GM18909 (cell line): ENCODE data around the gene HIVEP3.

Experiments
- ATAC-seq: cut with Tn5 transposase; IDR thresholded peaks from one replicate; pipeline ENCODE4 v1.9.1; 2021; ENCODE audit warnings: mild to moderate bottlenecking; ENCODE audit not compliant: unreplicated experiment, poor library complexity

Gene HIVEP3

DNA sequence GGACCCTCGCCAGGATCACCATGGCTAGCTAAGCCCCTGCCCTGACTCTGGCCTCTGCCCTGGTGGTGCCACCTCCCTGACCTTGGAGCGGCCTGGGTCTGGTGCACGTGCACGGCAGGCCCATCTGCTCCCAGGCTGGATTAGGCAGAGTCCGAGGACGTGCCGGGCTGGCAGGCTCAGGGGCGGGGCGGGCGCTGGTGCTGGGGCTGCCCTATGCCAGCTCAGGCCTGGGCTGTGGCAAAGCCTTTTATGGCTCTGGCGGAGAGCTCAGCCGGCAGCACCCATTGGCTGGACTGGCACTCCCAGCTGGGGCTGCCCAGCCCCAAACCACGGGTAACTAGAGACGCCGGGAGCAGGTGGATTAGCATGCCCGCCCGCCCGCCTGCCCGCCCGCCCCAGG lies 417.1 kb downstream of the HIVEP3 start:
- ATAC-seq: no peak

DNA sequence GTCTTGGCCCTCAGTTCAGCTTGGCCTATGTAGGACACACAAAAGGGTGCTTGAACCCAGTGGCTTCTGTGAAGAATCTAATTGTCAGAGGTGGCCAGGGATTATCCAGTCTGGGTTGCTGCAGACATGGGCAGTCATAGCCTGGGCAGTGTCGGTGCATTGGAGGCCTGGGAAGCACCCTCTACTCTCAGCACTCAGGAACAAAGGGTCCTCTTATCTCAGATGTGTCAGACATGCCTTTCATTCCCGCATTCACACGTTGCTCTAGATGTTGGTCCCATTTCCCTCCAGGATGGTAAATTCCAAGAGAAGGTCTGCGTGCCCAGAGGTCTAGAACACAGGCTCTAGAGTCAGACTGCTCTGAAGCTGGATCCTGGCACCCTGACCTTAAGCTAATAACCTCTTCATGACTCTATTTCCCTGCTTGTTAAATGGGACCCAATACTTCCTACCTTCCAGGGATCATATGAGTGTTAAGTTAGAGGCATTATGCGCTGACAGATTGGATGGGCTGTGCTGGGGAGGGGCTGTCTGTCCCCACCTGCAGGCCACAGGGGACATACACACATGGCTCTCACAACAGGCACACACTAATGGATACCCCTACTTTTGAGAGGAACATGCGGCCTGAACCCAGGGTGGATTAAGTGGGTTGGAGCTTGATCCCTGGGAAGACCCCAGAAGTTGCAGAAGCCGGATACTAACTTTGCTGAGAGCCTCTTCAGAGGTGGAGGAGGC lies 417.8 kb downstream of the HIVEP3 start:
- no peak for ATAC-seq

DNA sequence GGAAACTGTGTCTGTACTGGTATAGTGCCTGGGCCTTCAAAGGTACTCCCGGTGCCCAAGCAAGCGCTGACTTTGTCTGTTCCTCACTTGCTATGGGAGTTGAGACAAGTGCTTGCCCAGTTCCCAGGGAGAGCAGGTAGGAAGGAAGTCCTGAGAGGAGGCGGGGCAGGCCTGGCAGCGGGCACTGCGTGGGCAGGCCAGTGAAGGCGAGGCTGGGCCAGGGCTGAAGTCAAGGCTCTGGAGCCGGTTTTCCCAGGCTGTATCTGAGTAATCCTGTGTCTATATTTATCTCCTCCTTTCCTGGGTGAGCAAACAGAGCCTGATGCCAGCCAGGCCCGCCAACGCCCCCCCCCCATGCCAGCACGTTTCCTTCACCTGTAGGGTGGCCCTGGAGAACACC lies 418.3 kb downstream of the HIVEP3 start:
- no peak for ATAC-seq

DNA sequence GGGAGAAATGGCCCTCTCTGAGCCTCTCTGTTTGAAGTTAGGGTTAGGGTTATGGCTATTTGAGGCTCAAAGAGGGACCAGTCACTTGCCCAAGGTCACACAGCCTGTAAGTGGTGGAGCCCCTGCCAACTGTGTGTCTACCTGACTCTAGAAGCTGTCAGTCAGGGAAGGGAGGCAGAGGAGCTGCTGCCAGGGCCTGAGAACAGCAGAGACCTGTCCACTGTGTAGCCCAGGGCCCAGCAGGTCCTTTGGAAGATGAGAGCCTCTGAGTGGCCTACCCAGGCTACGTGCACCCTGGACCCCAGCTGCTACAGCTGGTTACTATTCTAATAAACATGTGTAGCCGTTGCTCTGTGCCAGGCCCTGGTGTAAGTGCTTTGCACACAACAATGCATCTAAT lies 419.1 kb downstream of the HIVEP3 start:
- no peak for ATAC-seq

DNA sequence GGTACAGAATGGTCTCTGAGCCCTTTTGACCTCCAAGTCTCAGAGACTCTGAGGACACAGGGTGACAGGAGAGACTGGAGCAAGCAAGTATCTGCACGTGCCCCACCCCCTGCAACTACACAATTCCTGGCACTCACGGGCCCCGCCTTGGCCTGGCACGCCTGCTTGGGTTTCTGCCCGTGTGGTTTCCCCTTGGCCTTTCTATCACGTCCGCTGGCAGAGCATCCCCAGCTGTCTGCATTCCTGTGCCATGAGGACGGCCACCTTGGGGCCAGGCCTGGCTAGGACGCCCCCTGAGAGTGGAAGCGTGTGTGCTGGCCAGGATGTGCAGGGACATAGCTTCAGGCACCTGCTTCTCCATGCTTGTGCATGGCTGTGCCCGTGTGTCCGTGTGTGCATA lies 419.9 kb downstream of the HIVEP3 start:
- ATAC-seq: no peak

DNA sequence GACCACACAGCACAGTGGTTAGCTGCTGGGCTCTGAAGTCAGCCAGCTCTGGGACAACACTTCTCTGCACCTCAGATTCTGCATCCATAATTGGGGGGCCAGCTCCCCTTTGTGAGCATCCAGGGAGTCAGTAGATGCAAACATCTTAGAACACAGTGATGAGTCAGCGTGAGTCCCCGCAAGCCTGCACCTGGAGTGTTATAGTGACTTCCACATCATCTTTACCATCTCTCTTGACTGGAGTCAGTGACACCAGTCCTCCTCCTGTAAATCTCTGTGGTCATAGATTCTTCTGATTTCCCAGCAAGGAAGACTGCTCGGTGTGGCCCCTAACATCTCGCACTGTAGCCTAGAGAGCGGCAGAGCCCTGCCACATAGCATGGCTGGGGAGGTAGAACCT lies 420.3 kb downstream of the HIVEP3 start:
- ATAC-seq: no peak

DNA sequence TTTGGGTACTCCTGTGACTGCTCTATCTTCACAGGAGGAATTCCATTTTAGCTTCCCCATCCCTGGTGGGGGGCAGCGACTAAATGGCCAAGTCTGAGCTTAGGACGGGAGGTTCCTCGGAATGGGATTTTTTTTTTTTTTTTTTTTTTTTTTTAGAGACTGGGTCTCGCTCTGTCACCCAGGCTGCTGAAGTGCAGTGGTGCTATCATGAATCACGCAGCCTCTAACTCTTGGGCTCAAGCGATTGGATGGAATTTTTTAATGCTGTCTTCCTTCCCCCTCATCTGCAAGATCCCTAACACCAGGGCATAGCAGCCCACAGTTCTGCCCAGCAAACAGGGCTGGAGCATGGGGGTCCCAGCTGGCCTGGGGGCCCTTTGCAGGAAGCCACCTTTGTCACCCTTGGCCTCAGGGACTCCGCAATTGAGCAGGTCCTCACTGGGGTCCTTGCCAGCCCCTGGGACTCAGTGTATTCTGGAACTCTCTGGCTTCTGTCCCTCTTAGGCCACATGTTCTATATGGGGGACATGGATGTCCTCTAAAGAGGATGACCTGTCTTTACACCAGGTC lies 421.2 kb downstream of the HIVEP3 start:
- no peak for ATAC-seq

DNA sequence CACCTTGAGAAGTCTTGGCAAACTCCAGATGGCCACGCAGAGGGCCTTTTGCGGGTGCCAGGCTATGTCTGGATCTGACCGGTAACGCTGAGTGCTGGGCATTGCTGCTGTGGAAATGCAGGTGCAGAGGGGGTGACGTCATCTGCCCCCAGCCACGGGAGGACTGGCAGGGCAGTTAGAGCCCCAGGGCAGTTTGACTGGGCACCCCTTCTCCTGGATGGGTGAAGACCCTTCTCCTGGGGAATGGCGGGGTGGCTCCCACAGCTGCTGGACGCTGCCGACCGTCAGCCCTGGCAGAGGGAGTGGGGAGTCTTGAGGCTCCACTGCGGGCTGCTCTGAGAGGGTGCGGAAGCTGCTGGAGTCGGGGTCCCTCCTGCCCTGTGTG lies 421.7 kb downstream of the HIVEP3 start:
- ATAC-seq: no peak

DNA sequence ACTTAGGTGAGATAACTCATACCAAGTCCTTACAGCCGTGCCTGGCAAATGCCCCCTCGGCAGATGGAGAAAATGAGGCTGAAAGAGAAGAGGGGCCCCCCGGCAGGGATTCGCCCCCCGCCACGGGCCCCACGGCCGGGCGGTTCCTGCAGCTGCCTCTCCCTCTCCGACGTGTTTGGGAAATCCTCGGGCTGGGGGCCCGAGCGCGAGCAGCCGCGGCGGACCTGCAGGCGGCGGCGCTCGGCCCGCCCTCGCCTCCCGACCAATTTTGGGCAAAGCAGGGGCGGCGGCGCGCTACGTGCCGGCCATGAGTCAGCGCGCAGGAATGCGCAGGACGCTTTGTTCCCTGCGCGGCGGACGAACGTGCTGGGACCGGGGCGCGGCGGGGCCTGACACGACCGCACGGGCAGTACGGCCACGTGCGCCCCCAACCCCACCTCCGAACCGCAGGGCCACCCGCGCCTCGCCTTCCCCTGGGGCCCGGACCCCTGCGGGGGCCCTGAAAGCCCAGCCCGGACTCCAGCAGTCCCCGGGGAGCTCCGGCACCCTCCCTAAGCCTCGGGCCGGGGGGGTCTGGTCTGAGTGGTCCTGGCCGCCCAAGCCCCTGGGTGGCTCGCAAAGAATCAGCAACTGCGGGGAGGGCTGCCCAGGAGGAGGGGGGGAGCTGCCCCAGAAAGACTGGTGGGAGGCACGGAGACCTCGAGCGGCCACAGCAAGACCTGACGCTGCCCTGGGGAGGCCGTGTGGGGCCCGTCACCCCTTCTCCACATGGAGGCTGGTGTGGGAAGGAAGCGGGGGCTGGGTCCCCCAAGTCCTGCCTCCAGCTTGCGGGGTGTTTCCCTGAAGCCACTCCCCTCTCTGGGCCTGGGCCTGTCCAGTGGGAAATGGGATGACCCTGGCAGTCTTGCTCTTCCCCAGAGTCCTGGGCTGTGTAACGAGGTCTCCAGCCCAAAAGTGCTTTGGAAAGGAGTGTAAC lies 422.4 kb downstream of the HIVEP3 start:
- no peak for ATAC-seq

DNA sequence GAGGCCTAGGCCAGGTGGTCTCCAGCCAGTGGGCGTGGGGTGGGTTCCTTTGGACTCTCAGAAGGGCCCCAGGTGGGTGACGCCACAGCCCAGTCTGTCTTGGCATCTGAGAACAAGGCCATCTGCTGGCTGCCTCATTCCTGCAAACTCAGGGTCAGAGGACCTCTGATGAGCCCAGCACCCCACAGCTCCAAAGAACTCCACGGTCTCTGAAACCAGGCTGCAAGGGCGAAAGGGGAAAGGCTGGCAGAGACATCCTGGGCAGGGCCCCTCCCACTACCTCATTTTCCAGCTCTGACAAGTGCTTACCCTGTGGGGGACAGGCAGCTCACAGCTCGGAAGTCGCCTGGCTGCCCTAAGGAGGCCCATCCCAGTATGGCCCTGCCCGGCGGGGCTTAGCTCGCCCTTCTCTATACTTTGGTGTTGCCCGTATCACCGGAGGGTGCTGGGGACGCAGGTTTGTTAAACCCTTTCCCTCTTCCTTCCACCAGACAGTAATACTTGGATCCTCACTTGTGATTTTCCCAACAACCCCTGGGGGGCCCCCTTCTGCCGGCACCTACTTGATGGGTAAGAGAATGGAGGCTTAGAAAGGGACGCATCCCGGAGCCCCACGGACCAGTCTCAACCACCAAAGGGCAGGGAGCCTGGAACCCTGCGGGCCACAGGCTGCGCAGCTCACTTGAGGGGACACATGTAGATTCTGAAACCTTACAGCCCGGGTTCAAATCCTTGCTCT lies 423.3 kb downstream of the HIVEP3 start:
- ATAC-seq: no peak

DNA sequence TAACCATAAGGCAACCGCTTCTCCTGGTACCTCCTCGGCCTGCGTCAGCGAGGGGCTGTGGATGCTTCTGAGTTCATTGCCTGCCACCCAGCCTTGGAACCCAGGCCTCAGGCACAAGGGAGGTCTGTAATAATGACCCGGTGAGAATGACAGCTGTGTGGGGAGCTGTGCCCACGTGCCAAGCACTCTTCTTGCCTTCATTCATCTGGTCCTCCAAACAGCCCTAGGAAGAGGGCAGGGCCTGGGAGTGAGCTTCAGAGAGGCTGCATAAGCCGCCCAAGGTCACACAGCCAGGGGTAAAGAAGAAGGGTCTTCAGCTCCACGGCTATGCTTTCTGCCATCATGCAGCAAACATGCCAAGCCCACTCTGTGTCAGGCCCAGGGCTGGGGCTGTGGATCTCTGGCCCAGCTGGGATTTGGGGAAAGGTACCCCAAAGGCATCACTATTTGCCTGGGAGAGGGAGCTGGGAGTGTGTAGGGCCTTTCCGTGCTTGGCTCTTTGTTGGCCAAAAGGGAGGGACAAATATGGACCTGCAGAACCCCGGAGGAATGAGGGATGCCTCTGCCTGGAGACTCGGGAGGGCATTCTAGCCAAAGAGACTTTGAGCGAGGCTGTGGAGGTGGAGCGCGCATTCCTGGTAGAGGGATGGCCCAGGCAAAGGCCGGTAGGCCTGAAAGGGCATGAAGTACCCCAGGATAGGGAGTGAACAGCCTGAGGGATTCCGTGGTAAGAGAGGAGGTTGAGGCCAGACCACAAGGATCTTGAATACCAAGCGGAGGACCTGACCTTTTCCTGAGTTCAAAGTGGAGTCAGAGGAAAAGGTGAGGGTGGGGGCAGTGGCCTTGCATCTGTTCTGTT lies 424.1 kb downstream of the HIVEP3 start:
- ATAC-seq: no peak

DNA sequence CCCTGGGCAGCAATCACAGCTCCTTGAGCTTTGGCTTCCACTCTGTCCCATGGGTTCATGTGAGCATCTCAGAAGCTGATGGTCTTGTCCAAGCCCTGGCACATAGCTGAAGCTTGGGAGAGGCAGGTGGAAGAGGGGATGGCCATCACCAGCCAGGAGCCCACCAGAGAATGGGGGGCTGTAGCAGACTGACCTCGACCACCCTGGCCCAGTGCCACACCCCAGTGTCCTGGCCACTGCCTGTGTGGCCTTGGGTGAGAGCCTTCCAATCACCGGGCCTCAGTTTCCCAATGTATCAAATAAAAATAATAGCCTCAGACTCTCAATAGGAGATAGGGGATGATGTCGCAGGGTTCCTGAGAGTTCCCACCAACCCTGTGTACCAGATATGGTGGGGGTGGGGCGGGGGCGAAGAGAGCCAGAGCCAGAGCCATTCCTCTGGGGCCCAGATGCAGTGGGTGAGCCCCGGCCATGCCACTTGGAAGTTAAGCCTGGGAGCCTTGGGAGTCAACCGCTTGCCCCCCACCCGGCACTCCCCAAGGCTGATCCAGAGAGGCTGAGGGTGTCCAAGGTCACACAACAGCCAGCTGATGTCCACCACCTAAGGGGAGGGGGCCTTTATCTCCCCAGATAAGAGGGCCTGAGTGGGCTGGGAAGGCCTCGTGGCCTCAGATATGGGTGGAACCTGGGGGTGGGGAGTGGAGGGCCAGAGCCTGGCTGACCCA lies 424.9 kb downstream of the HIVEP3 start:
- no peak for ATAC-seq

DNA sequence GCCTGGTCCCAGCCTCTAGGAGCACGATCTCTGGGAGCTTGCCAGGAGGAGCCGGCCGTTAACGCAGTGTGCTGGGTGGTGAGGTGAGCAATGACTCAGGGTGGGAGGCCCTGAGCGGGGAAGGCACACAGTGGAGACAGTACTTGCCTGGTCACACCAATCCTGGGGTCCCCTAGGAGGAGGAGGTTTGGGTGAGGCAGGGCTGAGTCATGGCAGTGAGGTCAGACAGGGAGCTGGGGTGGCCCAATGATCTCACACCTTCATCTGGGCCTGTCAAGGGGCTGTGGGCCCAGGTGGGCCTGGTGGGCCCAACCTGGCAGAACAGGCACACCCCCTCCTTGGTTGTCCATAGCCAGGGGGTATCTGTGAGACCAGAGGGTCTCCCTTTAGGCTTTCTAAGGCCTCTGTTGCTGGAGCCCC lies 425.6 kb downstream of the HIVEP3 start:
- no peak for ATAC-seq

DNA sequence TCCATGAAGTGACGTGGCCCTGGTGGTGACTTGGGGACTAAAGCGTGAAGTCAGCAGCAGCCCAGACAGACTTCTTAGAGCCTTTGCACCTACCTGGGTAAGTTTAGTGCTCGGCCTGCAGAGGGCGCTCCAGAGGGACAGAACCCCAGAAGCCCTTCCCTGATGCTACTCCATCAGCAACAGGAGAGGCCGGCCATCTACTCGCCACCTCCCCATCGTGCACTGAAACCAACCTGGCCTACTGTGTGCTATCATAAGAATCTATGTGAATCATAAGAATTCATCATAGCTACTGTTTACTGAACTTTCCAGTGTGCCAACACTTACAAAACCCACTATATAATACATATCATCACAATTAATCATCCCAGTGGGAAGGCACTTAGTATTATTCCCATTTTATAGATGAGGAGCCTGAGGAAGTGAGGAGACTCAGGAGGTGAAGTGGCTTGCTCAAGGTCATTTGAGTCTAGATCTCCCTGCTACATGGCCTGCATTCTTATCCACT lies 426.3 kb downstream of the HIVEP3 start:
- ATAC-seq: no peak

DNA sequence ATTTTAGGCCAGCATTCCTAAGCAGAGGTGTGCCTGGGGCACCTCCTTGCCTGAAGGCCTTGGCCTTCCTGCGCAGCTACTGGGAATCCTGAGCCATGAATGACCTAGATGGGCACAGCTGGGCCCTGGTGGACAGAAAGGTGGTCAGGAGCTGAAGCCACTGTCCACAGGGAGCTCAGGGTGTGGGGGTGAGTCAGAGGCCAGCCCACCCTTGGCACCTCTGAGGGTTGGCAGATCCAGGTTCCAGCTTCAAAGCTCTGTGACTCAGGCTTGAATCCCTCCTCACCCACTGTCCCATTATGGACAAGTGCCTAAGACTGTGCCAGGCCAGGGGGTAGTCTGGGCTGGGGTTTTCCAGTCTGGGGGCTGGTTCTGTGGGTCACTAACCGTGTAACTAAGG lies 427.8 kb downstream of the HIVEP3 start:
- ATAC-seq: no peak

DNA sequence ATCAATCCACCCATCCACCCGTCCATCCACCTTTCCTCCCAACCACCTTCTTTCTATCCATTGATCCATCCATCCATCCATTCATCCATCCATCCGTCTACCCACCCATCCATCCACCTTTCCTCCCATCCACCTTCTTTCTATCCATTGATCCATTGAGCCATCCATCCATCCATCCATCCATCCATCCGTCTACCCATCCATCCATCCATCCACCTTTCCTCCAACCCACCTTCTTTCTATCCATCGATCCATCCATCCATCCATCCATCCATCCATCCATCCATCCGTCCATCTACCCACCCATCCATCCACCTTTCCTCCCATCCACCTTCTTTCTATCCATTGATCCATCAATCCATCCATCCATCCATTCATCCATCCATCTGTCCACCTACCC lies 429.2 kb downstream of the HIVEP3 start:
- no peak for ATAC-seq

DNA sequence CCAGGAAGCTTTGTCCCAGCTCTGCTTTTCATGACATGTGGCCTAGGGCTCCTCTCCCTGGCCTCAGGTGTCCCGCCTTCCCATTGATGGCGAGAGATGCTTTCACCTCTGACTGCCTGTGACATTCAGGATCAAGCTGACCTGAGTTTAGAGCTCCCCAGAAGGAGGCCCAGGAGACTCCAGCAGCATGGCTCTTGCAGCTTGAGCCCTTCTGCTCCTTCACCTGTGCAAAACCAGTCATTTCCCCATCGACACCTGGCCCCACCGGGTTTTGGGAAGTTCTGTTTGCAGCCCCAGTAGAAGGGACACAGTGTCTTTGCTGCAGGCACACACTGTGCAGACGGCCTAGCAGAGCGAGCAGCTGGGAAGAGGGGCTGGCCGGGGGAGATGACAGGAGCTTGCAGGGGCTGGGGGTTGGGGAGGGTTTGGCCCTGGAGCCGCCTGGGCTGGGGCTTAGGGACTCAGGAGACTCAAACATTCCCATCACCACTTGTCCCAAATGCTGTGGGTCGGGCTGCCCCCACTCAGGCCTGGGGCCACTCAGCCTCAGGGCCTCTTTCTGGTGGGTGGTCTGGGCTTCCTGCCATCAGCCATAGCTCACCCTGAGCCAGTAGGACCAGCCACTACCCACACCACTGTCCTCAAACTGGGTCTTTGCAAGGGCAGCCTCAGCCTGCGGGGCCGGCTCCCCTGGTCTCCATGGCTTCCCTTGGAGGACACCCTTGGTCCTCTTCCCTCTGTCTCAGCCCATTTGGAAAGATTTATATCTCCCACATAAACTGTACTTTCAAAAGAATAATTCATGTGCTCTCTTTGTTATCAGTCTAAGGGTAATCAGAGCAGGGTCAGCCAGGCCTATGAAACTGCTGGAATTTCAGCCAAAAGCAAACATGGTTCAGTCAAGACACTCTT lies 430.4 kb downstream of the HIVEP3 start:
- no peak for ATAC-seq
